ENCODE measurements around the gene SUGP2. TPM values are rescaled to one million over a fixed set of nuclear protein-coding genes. Genes with fewer than 3 reads are reported as not detected.
A peak's percentile ranks its signal among the peaks of the same experiment; 100 is the strongest.

Gene SUGP2
- total RNA-seq, 3 donors from 2014 or later, result 65.4 to 93.4 (median 69.8) TPM

- ATAC-seq, result no peak
- Histone ChIP-seq H3K4me1 (ENCODE audit: low read depth) (peaks cover 19% of the 10 kb centered on the region), H3K4me3 (no peak overlapping the region), H3K9me3 (no peaks in the 10 kb centered on the region), H3K36me3 (ENCODE audit: low read depth) (no peaks in the 10 kb centered on the region)
- no peak for DNase-seq
- intact Hi-C loops (cut with DNase I, micrococcal nuclease), result no loop called here
- TF ChIP-seq CTCF (IDR thresholded peaks at IDR 0.05), result no peak
These were observed 34.2 kb upstream of the SUGP2 start for GRCh38 chr19:19067276-19068072.

- peaks cover 25% of the 10 kb centered on the region for H3K4me1 ChIP-seq (ENCODE audit: low read depth)
- no peak for TF ChIP-seq CTCF (IDR thresholded peaks at IDR 0.05)
- intact Hi-C loops (cut with DNase I, micrococcal nuclease), result no loop called here
- H3K36me3 ChIP-seq (ENCODE audit: low read depth), result no peaks in the 10 kb centered on the region
- no peak overlapping the region for H3K4me3 ChIP-seq
- H3K9me3 ChIP-seq, result no peaks in the 10 kb centered on the region
- peak in 2 of 3 donors; percentile 30 to 49 for DNase-seq
- ATAC-seq, result no peak
These were observed 31.8 kb upstream of the SUGP2 start for GRCh38 chr19:19064811-19065745.

GRCh38 chr19:19064098-19064722, 30.9 kb upstream of the SUGP2 start:
- Histone ChIP-seq H3K9me3 (no peaks in the 10 kb centered on the region), H3K4me1 (ENCODE audit: low read depth) (peaks cover 25% of the 10 kb centered on the region), H3K4me3 (peak overlapping the region; percentile 42), H3K36me3 (ENCODE audit: low read depth) (no peaks in the 10 kb centered on the region)
- TF ChIP-seq CTCF (IDR thresholded peaks at IDR 0.05), result no peak
- DNase-seq (peak in 1 of 3 donors; percentile 35), ATAC-seq (no peak)
- intact Hi-C loops (cut with DNase I, micrococcal nuclease), result no loop called here

GRCh38 chr19:19063183-19064097, 30.1 kb upstream of the SUGP2 start, which contains the start of gene SLC25A42:
Gene SLC25A42, plus strand, starts transcription at chr19:19063994. Its CDS starts 32,131 bp downstream, at chr19:19096125.
- H3K4me1 ChIP-seq (ENCODE audit: low read depth), result peaks cover 23% of the 10 kb centered on the region
- intact Hi-C loops (cut with DNase I, micrococcal nuclease), result no loop called here
- TF ChIP-seq CTCF (IDR thresholded peaks at IDR 0.05), result no peak
- H3K36me3 ChIP-seq (ENCODE audit: low read depth), result no peaks in the 10 kb centered on the region
- DNase-seq, result peak; percentile 99 to 100 (median 100)
- H3K4me3 ChIP-seq, result peak within 1 kb of the TSS; percentile 42
- ATAC-seq, result peak; percentile 94
- no peaks in the 10 kb centered on the region for H3K9me3 ChIP-seq
